Activated CD4-positive, alpha-beta T cell treated with anti-CD3 and anti-CD28 coated beads for 36 hours (primary cell): Measurements from ENCODE around the gene UTY. TPM values are rescaled to one million over a fixed set of nuclear protein-coding genes. Genes with fewer than 3 reads are reported as not detected.

ENCODE experiments used
- ATAC-seq: fragments of 200-7000 bp; cut with Tn5 transposase; one replicate; pipeline ENCODE4 v1.10.0; 2021; ENCODE audit warnings: mild to moderate bottlenecking, moderate library complexity
- CTCF ChIA-PET: fragments of 350-600 bp; sonication (Branson Sonifier 250); formaldehyde crosslinking; loops from one replicate; lab custom pipeline; 2021; ENCODE audit warnings: antibody characterized with exemption; lab: Charles Lee
- POLR2A ChIA-PET: fragments of 350-600 bp; sonication (Branson Sonifier 250); formaldehyde crosslinking; loops from one replicate; lab custom pipeline; 2021; ENCODE audit warnings: antibody characterized with exemption, inconsistent platforms; lab: Charles Lee
- DNase-seq: peaks from one replicate; pipeline ENCODE4 v3.0.0-alpha.2; 2020
- H3K27ac Mint-ChIP-seq: one replicate; pipeline ENCODE4 v1.8.0; 2021; ENCODE audit warnings: mixed read lengths
- H3K27me3 Mint-ChIP-seq: one replicate; pipeline ENCODE4 v1.8.0; 2021; ENCODE audit warnings: mixed read lengths
- H3K36me3 Mint-ChIP-seq: one replicate; pipeline ENCODE4 v1.8.0; 2021; ENCODE audit warnings: low read depth, mixed read lengths
- H3K4me1 Mint-ChIP-seq: one replicate; pipeline ENCODE4 v1.8.0; 2021; ENCODE audit warnings: mixed read lengths
- H3K4me3 Mint-ChIP-seq: one replicate; pipeline ENCODE4 v1.8.0; 2021; ENCODE audit warnings: mild to moderate bottlenecking, moderate library complexity, mixed read lengths
- H3K9me3 Mint-ChIP-seq: one replicate; pipeline ENCODE4 v1.8.0; 2021; ENCODE audit warnings: low read depth, mixed read lengths
- intact Hi-C, 2 experiments: fragments of 100-400 bp; cut with DNase I in 1 of 2; cut with micrococcal nuclease in 1 of 2; formaldehyde crosslinking; loops; one replicate each; pipeline versions ENCODE4 v1.14.2 to v1.15.1; 2022 to 2024; cut with DNase I, micrococcal nuclease
- total RNA-seq, 2 experiments: library from RNA; stranded (reverse); gene quantifications; one replicate each; pipeline ENCODE4 v1.2.3, GENCODE V29; 2021

UTY gene
- total RNA-seq, 2 experiments from 2014 or later = 14.6 to 17.1 TPM

- peak; percentile 50 for ATAC-seq
- no peaks in the 10 kb centered on the region for H3K27me3 Mint-ChIP-seq
- intact Hi-C loops = loop anchor here in 1 of 2 experiments (10.0 kb wide), 1 partner anchor 441 kb away; the partner anchor contains the start of gene DDX3Y
- H3K4me3 Mint-ChIP-seq = no peak overlapping the region
- DNase-seq = peak; percentile 9
- peak overlapping the region; percentile 25 for H3K27ac Mint-ChIP-seq
- ChIA-PET CTCF (no interaction called here), POLR2A (no interaction called here)
- peaks cover 13% of the 10 kb centered on the region for H3K36me3 Mint-ChIP-seq
- H3K4me1 Mint-ChIP-seq = peaks cover 39% of the 10 kb centered on the region
- no peaks in the 10 kb centered on the region for H3K9me3 Mint-ChIP-seq
Observed at GRCh38 chrY:13345549-13345948, 134.3 kb downstream of the UTY start.

- H3K4me1 Mint-ChIP-seq = peaks cover 24% of the 10 kb centered on the region
- peak; percentile 77 for DNase-seq
- ChIA-PET POLR2A (interaction anchor here (0.8 kb wide), 1 partner anchor 122 kb away, joined by 3 read pairs; no protein-coding TSS in a partner anchor), CTCF (interaction anchor here (0.5 to 1.7 kb wide), 12 partner anchors 9 to 516 kb away, joined by 3 to 7 read pairs (median 3); no protein-coding TSS in a partner anchor)
- H3K36me3 Mint-ChIP-seq = peaks cover 21% of the 10 kb centered on the region
- H3K4me3 Mint-ChIP-seq = no peak overlapping the region
- intact Hi-C loops = loop anchor here (5.0 to 10.0 kb wide), 3 partner anchors 436 to 681 kb away; partner anchors contain the start of gene DDX3Y (in 1 of the 2)
- peak; percentile 91 for ATAC-seq
- H3K9me3 Mint-ChIP-seq = no peaks in the 10 kb centered on the region
- H3K27me3 Mint-ChIP-seq = no peaks in the 10 kb centered on the region
- peak overlapping the region; percentile 74 for H3K27ac Mint-ChIP-seq
Observed at GRCh38 chrY:13343307-13343946, 136.4 kb downstream of the UTY start.

GRCh38 chrY:13339939-13340338 lies 139.9 kb downstream of the UTY start:
- Mint-ChIP-seq H3K9me3 (no peaks in the 10 kb centered on the region), H3K27ac (no peak overlapping the region), H3K27me3 (no peaks in the 10 kb centered on the region), H3K4me1 (peaks cover 16% of the 10 kb centered on the region), H3K36me3 (peaks cover 30% of the 10 kb centered on the region), H3K4me3 (no peak overlapping the region)
- intact Hi-C loops = loop anchor here (5.0 to 10.0 kb wide), 4 partner anchors 65 to 678 kb away; partner anchors contain the start of gene DDX3Y (in 1 of the 2)
- CTCF ChIA-PET = no interaction called here
- ATAC-seq (no peak), DNase-seq (no peak)
- POLR2A ChIA-PET = no interaction called here

- ATAC-seq (no peak), DNase-seq (no peak)
- H3K36me3 Mint-ChIP-seq = peaks cover 35% of the 10 kb centered on the region
- H3K4me3 Mint-ChIP-seq = no peak overlapping the region
- no peaks in the 10 kb centered on the region for H3K27me3 Mint-ChIP-seq
- CTCF ChIA-PET = no interaction called here
- intact Hi-C loops = loop anchor here in 1 of 2 experiments (10.0 kb wide), 1 partner anchor 65 kb away; no protein-coding TSS in a partner anchor
- peaks cover 15% of the 10 kb centered on the region for H3K4me1 Mint-ChIP-seq
- H3K27ac Mint-ChIP-seq = no peak overlapping the region
- H3K9me3 Mint-ChIP-seq = no peaks in the 10 kb centered on the region
- POLR2A ChIA-PET = no interaction called here
Observed at GRCh38 chrY:13339381-13339780, 140.5 kb downstream of the UTY start.

GRCh38 chrY:13338711-13339110 lies 141.1 kb downstream of the UTY start:
- Mint-ChIP-seq H3K27me3 (no peaks in the 10 kb centered on the region), H3K9me3 (no peaks in the 10 kb centered on the region), H3K4me3 (no peak overlapping the region), H3K36me3 (peaks cover 41% of the 10 kb centered on the region), H3K4me1 (peaks cover 17% of the 10 kb centered on the region), H3K27ac (no peak overlapping the region)
- ATAC-seq (no peak), DNase-seq (no peak)
- CTCF ChIA-PET = no interaction called here
- POLR2A ChIA-PET = no interaction called here
- intact Hi-C loops = loop anchor here in 1 of 2 experiments (10.0 kb wide), 1 partner anchor 64 kb away; no protein-coding TSS in a partner anchor

GRCh38 chrY:13337934-13338333 lies 141.9 kb downstream of the UTY start:
- no peak overlapping the region for H3K4me3 Mint-ChIP-seq
- no peak overlapping the region for H3K27ac Mint-ChIP-seq
- no peaks in the 10 kb centered on the region for H3K9me3 Mint-ChIP-seq
- peaks cover 42% of the 10 kb centered on the region for H3K36me3 Mint-ChIP-seq
- no peak for DNase-seq
- POLR2A ChIA-PET = no interaction called here
- no peak for ATAC-seq
- CTCF ChIA-PET = no interaction called here
- H3K4me1 Mint-ChIP-seq = peaks cover 15% of the 10 kb centered on the region
- intact Hi-C loops = loop anchor here in 1 of 2 experiments (10.0 kb wide), 1 partner anchor 63 kb away; no protein-coding TSS in a partner anchor
- H3K27me3 Mint-ChIP-seq = no peaks in the 10 kb centered on the region

- ChIA-PET POLR2A (no interaction called here), CTCF (interaction anchor here (0.8 kb wide), 1 partner anchor 541 kb away, joined by 4 read pairs; no protein-coding TSS in a partner anchor)
- Mint-ChIP-seq H3K4me3 (no peak overlapping the region), H3K27ac (no peak overlapping the region), H3K4me1 (peaks cover 31% of the 10 kb centered on the region), H3K9me3 (no peaks in the 10 kb centered on the region), H3K36me3 (peaks cover 41% of the 10 kb centered on the region), H3K27me3 (no peaks in the 10 kb centered on the region)
- DNase-seq (no peak), ATAC-seq (no peak)
- intact Hi-C loops = loop anchor here in 1 of 2 experiments (10.0 kb wide), 1 partner anchor 59 kb away; no protein-coding TSS in a partner anchor
Observed at GRCh38 chrY:13333791-13334190, 146.0 kb downstream of the UTY start.

DNA sequence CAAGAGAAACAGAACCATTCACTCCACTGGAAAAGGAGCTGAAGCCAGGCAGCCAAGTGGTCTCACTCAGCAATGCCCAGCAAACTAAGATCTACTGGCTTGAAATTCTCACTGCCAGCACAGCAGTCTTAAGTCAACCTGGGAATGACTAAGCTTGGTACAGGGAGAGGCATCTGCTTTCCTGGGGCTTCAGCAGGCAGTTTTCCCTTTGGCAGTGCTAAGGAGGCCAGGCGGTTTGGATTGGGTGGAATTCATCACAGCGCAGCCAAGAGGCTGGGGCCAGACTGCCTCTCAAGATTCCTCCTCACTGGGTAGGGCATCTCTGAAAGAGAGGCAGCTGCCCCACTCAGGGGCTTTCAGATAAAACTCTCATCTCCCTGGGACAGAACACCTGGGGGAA lies 149.2 kb downstream of the UTY start:
- Mint-ChIP-seq H3K27me3 (no peaks in the 10 kb centered on the region), H3K36me3 (peaks cover 44% of the 10 kb centered on the region), H3K27ac (no peak overlapping the region), H3K4me3 (no peak overlapping the region), H3K4me1 (peaks cover 34% of the 10 kb centered on the region), H3K9me3 (no peaks in the 10 kb centered on the region)
- intact Hi-C loops = loop anchor here in 1 of 2 experiments (10.0 kb wide), 1 partner anchor 56 kb away; no protein-coding TSS in a partner anchor
- CTCF ChIA-PET = interaction anchor here (0.5 to 0.6 kb wide), 2 partner anchors 10 to 373 kb away, joined by 3 to 4 read pairs; no protein-coding TSS in a partner anchor
- POLR2A ChIA-PET = no interaction called here
- ATAC-seq = no peak
- DNase-seq = no peak

- no peak for ATAC-seq
- Mint-ChIP-seq H3K27me3 (no peaks in the 10 kb centered on the region), H3K9me3 (no peaks in the 10 kb centered on the region), H3K4me3 (no peak overlapping the region), H3K4me1 (peaks cover 7% of the 10 kb centered on the region), H3K36me3 (peaks cover 31% of the 10 kb centered on the region), H3K27ac (no peak overlapping the region)
- ChIA-PET CTCF (no interaction called here), POLR2A (no interaction called here)
- intact Hi-C loops = no loop called here
- DNase-seq = no peak
Observed at GRCh38 chrY:13312966-13313365, 166.9 kb downstream of the UTY start.

GRCh38 chrY:13307959-13308358 lies 171.9 kb downstream of the UTY start:
- Mint-ChIP-seq H3K36me3 (peaks cover 30% of the 10 kb centered on the region), H3K27me3 (no peaks in the 10 kb centered on the region), H3K4me1 (peaks cover 26% of the 10 kb centered on the region), H3K27ac (no peak overlapping the region), H3K4me3 (no peak overlapping the region), H3K9me3 (no peaks in the 10 kb centered on the region)
- CTCF ChIA-PET = no interaction called here
- ATAC-seq (no peak), DNase-seq (no peak)
- intact Hi-C loops = no loop called here
- POLR2A ChIA-PET = no interaction called here

DNA sequence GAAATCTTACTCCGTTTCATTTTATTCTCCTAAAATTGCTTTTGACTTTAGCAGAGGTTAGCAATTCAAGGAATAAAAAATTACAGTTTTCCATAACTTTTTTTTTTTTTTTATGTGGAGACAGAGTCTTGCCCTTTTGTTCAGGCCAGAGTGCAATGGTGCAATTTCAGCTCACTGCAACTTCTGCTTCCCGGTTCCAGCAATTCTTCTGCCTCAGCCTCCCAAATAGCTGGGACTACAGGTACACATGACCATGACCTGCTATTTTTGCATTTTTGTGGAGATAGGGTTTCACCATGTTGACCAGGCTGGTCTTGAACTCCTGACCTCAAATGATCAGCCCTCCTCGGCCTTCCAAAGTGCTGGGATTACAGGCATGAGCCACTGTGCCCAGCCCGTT lies 179.0 kb downstream of the UTY start:
- ATAC-seq (no peak), DNase-seq (no peak)
- peaks cover 21% of the 10 kb centered on the region for H3K4me1 Mint-ChIP-seq
- peaks cover 30% of the 10 kb centered on the region for H3K36me3 Mint-ChIP-seq
- H3K4me3 Mint-ChIP-seq = no peak overlapping the region
- ChIA-PET CTCF (no interaction called here), POLR2A (no interaction called here)
- intact Hi-C loops = no loop called here
- H3K27ac Mint-ChIP-seq = no peak overlapping the region
- no peaks in the 10 kb centered on the region for H3K27me3 Mint-ChIP-seq
- no peaks in the 10 kb centered on the region for H3K9me3 Mint-ChIP-seq

GRCh38 chrY:13299411-13299810 lies 180.4 kb downstream of the UTY start:
- ATAC-seq = no peak
- CTCF ChIA-PET = interaction anchor here (0.5 kb wide), 1 partner anchor 56 kb away, joined by 5 read pairs; no protein-coding TSS in a partner anchor
- Mint-ChIP-seq H3K4me1 (peaks cover 17% of the 10 kb centered on the region), H3K9me3 (no peaks in the 10 kb centered on the region), H3K27ac (no peak overlapping the region), H3K36me3 (peaks cover 33% of the 10 kb centered on the region), H3K27me3 (no peaks in the 10 kb centered on the region), H3K4me3 (no peak overlapping the region)
- POLR2A ChIA-PET = no interaction called here
- intact Hi-C loops = no loop called here
- DNase-seq = no peak
